Fibroblast of lung (primary cell): ENCODE results near the gene TMEM203. TPM values are rescaled to one million over a fixed set of nuclear protein-coding genes. Genes with fewer than 3 reads are reported as not detected.

Source experiments
- DNase-seq, 2 donors: peaks; one replicate each; pipeline versions ENCODE4 v3.0.0 to v3.0.0-alpha.2; 2010; ENCODE audit warnings: low read depth in 2 of 2
- H2AFZ ChIP-seq: 2 replicates; pipeline ENCODE4 v1.5.1; 2012; ENCODE audit warnings: low read length, control low read depth, inconsistent platforms
- H3K27ac ChIP-seq: 2 replicates; pipeline ENCODE4 v1.5.1; 2011; ENCODE audit warnings: low read length, control low read depth; ENCODE audit not compliant: insufficient read depth
- H3K27me3 ChIP-seq: 2 replicates; pipeline ENCODE4 v1.5.1; 2011; ENCODE audit warnings: mild to moderate bottlenecking, low read length; ENCODE audit not compliant: control insufficient read depth, insufficient read depth
- H3K36me3 ChIP-seq: 2 replicates; pipeline ENCODE4 v1.5.1; 2011; ENCODE audit warnings: low read length; ENCODE audit not compliant: control insufficient read depth, insufficient read depth
- H3K4me1 ChIP-seq: 2 replicates; pipeline ENCODE4 v1.5.1; 2011; ENCODE audit warnings: low read length; ENCODE audit not compliant: control insufficient read depth, insufficient read depth; ENCODE audit errors: extremely low read depth
- H3K4me2 ChIP-seq: 2 replicates; pipeline ENCODE4 v1.5.1; 2011; ENCODE audit warnings: low read length, control low read depth; ENCODE audit not compliant: insufficient read depth; ENCODE audit errors: extremely low read depth
- H3K4me3 ChIP-seq, 4 experiments: fragments of 200-600 bp in 1 of 4; sonication (generic) in 1 of 4; replicated peaks in 1 of 4; 2 replicates each; pipeline ENCODE4 v1.5.1; 2011 to 2016; ENCODE audit warnings: low read length in 4 of 4, low read depth in 3 of 4, mild to moderate bottlenecking in 3 of 4, control low read depth in 2 of 4, inconsistent platforms in 1 of 4, mixed read lengths in 1 of 4; ENCODE audit not compliant: insufficient read depth in 1 of 4; ENCODE audit errors: control extremely low read depth in 1 of 4
- H3K79me2 ChIP-seq: 2 replicates; pipeline ENCODE4 v1.5.1; 2012; ENCODE audit warnings: mild to moderate bottlenecking, low read length, inconsistent platforms; ENCODE audit not compliant: control insufficient read depth, insufficient read depth
- H3K9ac ChIP-seq: 2 replicates; pipeline ENCODE4 v1.5.1; 2011; ENCODE audit warnings: mild to moderate bottlenecking, low read length, control low read depth; ENCODE audit not compliant: insufficient read depth
- H3K9me3 ChIP-seq: 2 replicates; pipeline ENCODE4 v1.5.1; 2012; ENCODE audit warnings: low read depth, low read length; ENCODE audit not compliant: control insufficient read depth, insufficient read depth
- H4K20me1 ChIP-seq: 2 replicates; pipeline ENCODE4 v1.5.1; 2011; ENCODE audit warnings: low read length; ENCODE audit not compliant: control insufficient read depth, insufficient read depth; ENCODE audit errors: extremely low read depth
- EZH2 ChIP-seq: IDR thresholded peaks from 2 replicates; pipeline ENCODE4 v1.5.1; 2012; ENCODE audit warnings: low read length, control low read depth, mild to moderate bottlenecking; ENCODE audit errors: missing control alignments
- polyA plus RNA-seq, 2 donors: library from polyadenylated mRNA; depleted of rRNA in 1 of 2; stranded (reverse) in 1 of 2; unstranded in 1 of 2; fragments of >200 nt; gene quantifications; 2 replicates each; pipeline ENCODE4 v1.2.1, GENCODE V29; 2011 to 2012; ENCODE audit warnings: missing spikeins in 1 of 2
- total RNA-seq: library from RNA; depleted of rRNA; stranded (reverse); fragments of >200 nt; gene quantifications from 2 replicates; pipeline ENCODE4 v1.2.1, GENCODE V29; 2014
- TF ChIP-seq, protein P1 (sequence below), 2 donors: IDR thresholded peaks in 1 of 2; conservative IDR thresholded peaks in 1 of 2; 1 replicate in 1 of 2; 2 replicates in 1 of 2; pipeline ENCODE4 v1.5.1; 2011 to 2012; ENCODE audit warnings: low read length in 2 of 2, control low read depth in 1 of 2, inconsistent platforms in 1 of 2, low read depth in 1 of 2, mild to moderate bottlenecking in 1 of 2

The TMEM203 gene
- total and polyA plus RNA-seq, 2 donors (not counting 1 experiment from before 2014, with no cell fraction given): 36.3 to 38.6 TPM

DNA sequence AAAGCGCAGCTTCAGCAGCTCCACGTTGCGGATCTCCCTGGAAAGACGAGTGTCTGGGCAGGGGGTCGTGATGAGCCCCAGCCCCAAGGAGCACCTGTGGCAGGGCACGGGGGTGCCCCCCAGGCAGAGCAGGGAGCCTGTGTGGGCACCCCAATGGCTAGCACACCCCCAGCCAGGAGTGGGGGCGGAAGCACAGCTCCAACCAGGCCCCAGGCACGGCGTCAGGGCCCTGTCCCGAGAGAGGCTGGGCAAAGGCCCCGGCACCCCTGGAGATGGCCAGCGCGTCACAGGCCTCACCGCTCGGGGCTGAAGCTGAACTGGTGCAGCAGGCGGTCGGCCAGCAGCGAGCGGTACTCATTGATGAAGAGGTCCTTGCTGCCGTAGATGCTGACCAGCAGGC, 25.0 kb downstream of the TMEM203 start:
- Histone ChIP-seq H3K4me2 (no peak overlapping the region), H4K20me1 (no peaks in the 10 kb centered on the region), H3K27ac (no peak overlapping the region), H3K79me2 (no peaks in the 10 kb centered on the region), H3K4me3 (no peak overlapping the region), H3K9me3 (no peaks in the 10 kb centered on the region), H3K36me3 (peaks cover 39% of the 10 kb centered on the region), H3K27me3 (no peaks in the 10 kb centered on the region), H3K4me1 (peaks cover 2% of the 10 kb centered on the region), H2AFZ (no peak overlapping the region), H3K9ac (no peak overlapping the region)
- TF ChIP-seq EZH2: no peak
- TF ChIP-seq, protein P1, sequence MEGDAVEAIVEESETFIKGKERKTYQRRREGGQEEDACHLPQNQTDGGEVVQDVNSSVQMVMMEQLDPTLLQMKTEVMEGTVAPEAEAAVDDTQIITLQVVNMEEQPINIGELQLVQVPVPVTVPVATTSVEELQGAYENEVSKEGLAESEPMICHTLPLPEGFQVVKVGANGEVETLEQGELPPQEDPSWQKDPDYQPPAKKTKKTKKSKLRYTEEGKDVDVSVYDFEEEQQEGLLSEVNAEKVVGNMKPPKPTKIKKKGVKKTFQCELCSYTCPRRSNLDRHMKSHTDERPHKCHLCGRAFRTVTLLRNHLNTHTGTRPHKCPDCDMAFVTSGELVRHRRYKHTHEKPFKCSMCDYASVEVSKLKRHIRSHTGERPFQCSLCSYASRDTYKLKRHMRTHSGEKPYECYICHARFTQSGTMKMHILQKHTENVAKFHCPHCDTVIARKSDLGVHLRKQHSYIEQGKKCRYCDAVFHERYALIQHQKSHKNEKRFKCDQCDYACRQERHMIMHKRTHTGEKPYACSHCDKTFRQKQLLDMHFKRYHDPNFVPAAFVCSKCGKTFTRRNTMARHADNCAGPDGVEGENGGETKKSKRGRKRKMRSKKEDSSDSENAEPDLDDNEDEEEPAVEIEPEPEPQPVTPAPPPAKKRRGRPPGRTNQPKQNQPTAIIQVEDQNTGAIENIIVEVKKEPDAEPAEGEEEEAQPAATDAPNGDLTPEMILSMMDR (conservative IDR thresholded peaks at IDR 0.05 in 1 of 2, IDR thresholded peaks at IDR 0.05 in 1 of 2; ENCODE audit: low read depth in 1 of 2, low read length in 2 of 2): no peak
- DNase-seq: no peak

DNA sequence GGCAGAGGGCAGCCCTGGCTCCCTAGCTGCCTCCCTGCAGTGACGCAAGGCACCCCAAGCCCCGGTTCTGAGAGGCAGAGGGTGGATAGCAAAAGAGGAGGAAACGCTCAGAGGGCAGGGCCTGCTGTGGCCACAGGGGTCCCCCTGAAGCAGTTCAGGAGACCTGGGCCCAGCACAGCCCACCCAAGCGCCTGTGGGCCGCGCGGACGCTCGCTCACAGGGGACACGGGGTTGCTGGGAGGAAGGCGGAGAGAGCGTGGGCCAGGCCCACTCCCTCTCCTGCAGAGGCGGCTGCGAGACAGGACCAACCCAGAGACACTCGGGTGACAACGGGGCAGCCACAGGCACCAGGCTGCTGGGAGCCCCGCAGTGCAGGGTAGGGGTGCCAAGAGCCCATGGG, 25.7 kb downstream of the TMEM203 start:
- TF ChIP-seq EZH2: no peak
- TF ChIP-seq, protein P1 (conservative IDR thresholded peaks at IDR 0.05 in 1 of 2, IDR thresholded peaks at IDR 0.05 in 1 of 2; ENCODE audit: low read depth in 1 of 2, low read length in 2 of 2): no peak
- Histone ChIP-seq H3K4me2 (no peak overlapping the region), H4K20me1 (no peaks in the 10 kb centered on the region), H3K9ac (no peak overlapping the region), H2AFZ (no peak overlapping the region), H3K4me1 (peaks cover 2% of the 10 kb centered on the region), H3K27me3 (no peaks in the 10 kb centered on the region), H3K27ac (no peak overlapping the region), H3K9me3 (no peaks in the 10 kb centered on the region), H3K36me3 (peaks cover 36% of the 10 kb centered on the region), H3K4me3 (no peak overlapping the region), H3K79me2 (no peaks in the 10 kb centered on the region)
- no peak for DNase-seq

DNA sequence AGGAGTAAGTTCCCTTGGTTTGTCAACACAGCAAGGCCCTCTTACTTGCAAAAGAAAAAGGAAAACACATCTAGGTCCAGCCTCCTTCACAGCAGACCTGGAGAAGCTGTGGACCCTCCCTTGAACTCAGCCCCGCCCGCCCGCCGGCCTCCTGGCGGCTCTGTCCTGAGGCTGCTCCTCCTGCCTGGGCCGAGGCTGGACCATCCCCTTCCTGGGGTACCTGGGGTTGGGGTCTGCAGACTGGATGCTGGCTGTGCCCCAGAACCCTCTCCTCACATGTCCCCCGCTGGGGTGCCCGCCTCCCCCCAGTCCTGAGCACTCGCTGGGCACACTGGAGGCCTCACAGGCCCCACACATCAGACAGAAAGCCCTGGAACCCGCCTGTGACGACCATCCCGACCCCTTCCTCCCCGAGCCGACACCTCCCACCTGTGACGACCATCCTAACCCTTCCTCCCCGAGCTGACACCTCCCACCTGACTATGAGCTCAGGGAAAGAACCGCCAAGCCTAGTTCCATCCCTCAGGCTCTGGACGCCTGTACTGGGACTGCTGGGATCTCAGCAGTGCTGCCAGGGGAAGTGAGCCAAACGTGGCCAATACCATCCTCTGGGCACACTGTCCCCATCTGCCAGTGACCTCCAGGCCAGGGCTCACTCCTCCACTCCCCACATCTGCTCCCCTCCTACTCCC, 26.4 kb downstream of the TMEM203 start:
- Histone ChIP-seq H2AFZ (no peak overlapping the region), H3K27ac (no peak overlapping the region), H3K79me2 (no peaks in the 10 kb centered on the region), H3K9ac (no peak overlapping the region), H3K36me3 (peaks cover 34% of the 10 kb centered on the region), H3K4me1 (peaks cover 2% of the 10 kb centered on the region), H3K9me3 (no peaks in the 10 kb centered on the region), H3K27me3 (no peaks in the 10 kb centered on the region), H3K4me2 (no peak overlapping the region), H3K4me3 (no peak overlapping the region), H4K20me1 (no peaks in the 10 kb centered on the region)
- no peak for DNase-seq
- TF ChIP-seq EZH2: no peak
- TF ChIP-seq, protein P1 (conservative IDR thresholded peaks at IDR 0.05 in 1 of 2, IDR thresholded peaks at IDR 0.05 in 1 of 2; ENCODE audit: low read depth in 1 of 2, low read length in 2 of 2): no peak
